CD4-positive, alpha-beta T cell (primary cell): Measurements from ENCODE around the gene PSME3IP1. TPM values are rescaled to one million over a fixed set of nuclear protein-coding genes. Genes with fewer than 3 reads are reported as not detected.

Experiments used
- ATAC-seq: fragments of 200-7000 bp; cut with Tn5 transposase; one replicate; pipeline ENCODE4 v1.10.0; 2022; ENCODE audit warnings: mild to moderate bottlenecking; ENCODE audit not compliant: poor library complexity
- CTCF ChIA-PET: fragments of 350-600 bp; sonication (Branson Sonifier 250); formaldehyde crosslinking; loops from one replicate; lab custom pipeline; 2021; ENCODE audit warnings: antibody characterized with exemption, inconsistent platforms; lab: Charles Lee
- POLR2A ChIA-PET: fragments of 350-600 bp; sonication (Branson Sonifier 250); formaldehyde crosslinking; loops from one replicate; lab custom pipeline; 2021; ENCODE audit warnings: antibody characterized with exemption, inconsistent platforms; lab: Charles Lee
- DNase-seq, 14 experiments: peaks; one replicate each; pipeline ENCODE4 v3.0.0-alpha.2; 2013 to 2020; ENCODE audit warnings: mixed read lengths in 2 of 14
- H3K27ac ChIP-seq, 2 donors: one replicate each; pipeline versions ENCODE4 v1.5.1 to v1.7.0; 2013; ENCODE audit warnings: low read length in 2 of 2, low read depth in 1 of 2, mild to moderate bottlenecking in 1 of 2
- H3K27me3 ChIP-seq, 2 experiments: 1 replicate in 1 of 2; 2 replicates in 1 of 2; pipeline versions ENCODE4 v1.6.1 to v1.7.0; 2013; ENCODE audit warnings: low read length in 2 of 2, control low read depth in 1 of 2, mild to moderate bottlenecking in 1 of 2, moderate library complexity in 1 of 2; ENCODE audit not compliant: insufficient read depth in 2 of 2, control insufficient read depth in 1 of 2
- H3K36me3 ChIP-seq: one replicate; pipeline ENCODE4 v1.6.1; 2013; ENCODE audit warnings: low read length, control low read depth; ENCODE audit not compliant: insufficient read depth
- H3K4me1 ChIP-seq: one replicate; pipeline ENCODE4 v1.6.1; 2013; ENCODE audit warnings: low read length, control low read depth; ENCODE audit not compliant: insufficient read depth
- H3K4me3 ChIP-seq: one replicate; pipeline ENCODE4 v1.5.1; 2013; ENCODE audit warnings: mild to moderate bottlenecking, low read length, moderate library complexity
- H3K9me3 ChIP-seq, 2 experiments: 1 replicate in 1 of 2; 2 replicates in 1 of 2; pipeline versions ENCODE4 v1.6.1 to v1.7.0; 2013; ENCODE audit warnings: low read length in 2 of 2, mild to moderate bottlenecking in 2 of 2, control low read depth in 1 of 2, moderate library complexity in 1 of 2; ENCODE audit not compliant: control insufficient read depth in 1 of 2, insufficient read depth in 1 of 2
- H3K27ac Mint-ChIP-seq: one replicate; pipeline ENCODE4 v1.8.0; 2020; ENCODE audit warnings: mixed read lengths
- H3K27me3 Mint-ChIP-seq: one replicate; pipeline ENCODE4 v1.8.0; 2021; ENCODE audit warnings: mixed read lengths
- H3K36me3 Mint-ChIP-seq: one replicate; pipeline ENCODE4 v1.8.0; 2021; ENCODE audit warnings: low read depth, mixed read lengths
- H3K4me1 Mint-ChIP-seq: one replicate; pipeline ENCODE4 v1.8.0; 2021; ENCODE audit warnings: low read depth, mixed read lengths
- H3K4me3 Mint-ChIP-seq: one replicate; pipeline ENCODE4 v1.8.0; 2020; ENCODE audit warnings: mild to moderate bottlenecking, mixed read lengths
- H3K9me3 Mint-ChIP-seq: one replicate; pipeline ENCODE4 v1.8.0; 2020; ENCODE audit warnings: mixed read lengths
- CTCF ChIP-seq: fragments of 200-600 bp; IDR thresholded peaks from one replicate; pipeline ENCODE4 v1.8.0; 2022; ENCODE audit warnings: antibody characterized with exemption, mild to moderate bottlenecking
- intact Hi-C, 2 experiments: fragments of 100-400 bp; cut with DNase I in 1 of 2; cut with micrococcal nuclease in 1 of 2; formaldehyde crosslinking; loops; one replicate each; pipeline versions ENCODE4 v1.15.1 to v1.9.0; 2023 to 2025; cut with DNase I, micrococcal nuclease
- total RNA-seq, 174 experiments: library from RNA in 2 of 174; stranded (reverse) in 2 of 174; gene quantifications; one replicate each; pipeline ENCODE4 v1.2.3 and lab custom pipeline; 2021 to 2026

Gene PSME3IP1
- total RNA-seq, 2 experiments from 2014 or later: 77.1 to 77.9 TPM

DNA sequence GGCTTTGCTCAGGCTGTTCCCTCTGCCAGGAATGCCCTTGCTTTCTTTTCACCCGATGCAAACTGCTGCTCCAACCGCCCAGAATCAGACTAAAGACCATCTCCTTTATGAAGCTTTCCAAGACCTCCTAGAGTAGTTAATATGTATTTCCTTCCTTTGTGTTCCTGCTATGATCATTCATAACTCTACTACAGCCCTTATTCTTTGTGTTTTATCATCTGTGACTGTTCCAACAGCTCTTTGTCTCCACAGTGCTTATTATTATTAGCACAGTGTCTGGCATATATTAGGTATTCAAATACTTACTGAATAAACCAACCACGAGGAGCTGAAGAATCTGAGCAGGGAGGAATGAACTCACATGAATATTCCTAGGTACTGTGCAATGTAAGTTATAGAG lies 7.6 kb downstream of the PSME3IP1 start:
- H3K4me1 Mint-ChIP-seq: peaks cover 16% of the 10 kb centered on the region

GRCh38 chr16:57175896-57176295 lies 9.9 kb downstream of the PSME3IP1 start:
- Histone ChIP-seq H3K36me3 (peaks cover 35% of the 10 kb centered on the region), H3K27me3 (no peaks in the 10 kb centered on the region), H3K27ac (no peak overlapping the region), H3K4me1 (no peaks in the 10 kb centered on the region), H3K9me3 (no peaks in the 10 kb centered on the region), H3K4me3 (no peak overlapping the region)
- ChIA-PET CTCF (no interaction called here), POLR2A (no interaction called here)
- DNase-seq (no peak), ATAC-seq (no peak)
- Mint-ChIP-seq H3K9me3 (no peaks in the 10 kb centered on the region), H3K27me3 (no peaks in the 10 kb centered on the region), H3K4me1 (peaks cover 4% of the 10 kb centered on the region), H3K36me3 (peaks cover 46% of the 10 kb centered on the region), H3K27ac (peak overlapping the region; percentile 8), H3K4me3 (no peak overlapping the region)
- TF ChIP-seq CTCF: no peak
- intact Hi-C loops: no loop called here

More for the DNA sequence above, 7.6 kb downstream of the PSME3IP1 start:
- CTCF ChIA-PET: no interaction called here
- peak overlapping the region; percentile 5 for H3K27ac Mint-ChIP-seq
- ATAC-seq: no peak
- no peak overlapping the region for H3K4me3 ChIP-seq
- H3K9me3 ChIP-seq: no peaks in the 10 kb centered on the region
- H3K36me3 Mint-ChIP-seq: peaks cover 27% of the 10 kb centered on the region
- H3K4me1 ChIP-seq: no peaks in the 10 kb centered on the region
- DNase-seq: no peak
- H3K4me3 Mint-ChIP-seq: no peak overlapping the region
- H3K27me3 Mint-ChIP-seq: no peaks in the 10 kb centered on the region
- H3K9me3 Mint-ChIP-seq: no peaks in the 10 kb centered on the region
- no peaks in the 10 kb centered on the region for H3K27me3 ChIP-seq
- H3K36me3 ChIP-seq: peaks cover 12% of the 10 kb centered on the region
- POLR2A ChIA-PET: no interaction called here
- intact Hi-C loops: no loop called here
- no peak for TF ChIP-seq CTCF
- no peak overlapping the region for H3K27ac ChIP-seq

DNA sequence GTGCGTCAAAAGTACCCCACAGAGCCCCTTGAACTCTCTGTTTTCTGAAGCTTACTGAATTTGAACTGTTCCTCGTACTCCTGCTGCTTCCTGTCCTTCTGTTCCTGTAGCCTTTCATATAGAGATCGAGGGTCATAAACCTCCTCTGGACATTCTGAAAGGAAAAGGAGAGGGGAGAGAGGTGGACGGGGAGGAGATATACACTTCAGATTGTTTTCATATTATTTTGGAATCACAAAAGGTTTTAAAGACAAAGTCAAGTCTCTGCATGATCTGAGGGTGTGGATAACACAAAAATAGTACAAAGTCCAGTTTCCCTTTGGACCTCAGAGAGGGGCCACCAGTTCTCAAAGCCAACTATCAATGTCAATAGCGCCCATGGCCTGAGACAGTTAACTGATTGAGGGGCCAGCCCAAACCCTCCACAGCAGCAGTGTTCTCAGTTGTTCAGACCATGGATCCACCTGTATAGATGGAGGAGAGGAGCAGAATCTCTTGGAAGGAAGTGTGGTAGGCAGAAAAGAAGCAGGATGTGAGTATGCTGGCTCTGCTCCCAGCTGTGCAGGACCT lies 13.0 kb downstream of the PSME3IP1 start:
- Histone ChIP-seq H3K4me1 (peaks cover 2% of the 10 kb centered on the region), H3K4me3 (no peak overlapping the region), H3K36me3 (peaks cover 45% of the 10 kb centered on the region), H3K27me3 (no peaks in the 10 kb centered on the region), H3K27ac (no peak overlapping the region), H3K9me3 (no peaks in the 10 kb centered on the region)
- Mint-ChIP-seq H3K4me1 (peaks cover 9% of the 10 kb centered on the region), H3K27ac (no peak overlapping the region), H3K36me3 (peaks cover 64% of the 10 kb centered on the region), H3K27me3 (no peaks in the 10 kb centered on the region), H3K9me3 (no peaks in the 10 kb centered on the region), H3K4me3 (no peak overlapping the region)
- DNase-seq: no peak
- TF ChIP-seq CTCF: no peak
- ChIA-PET POLR2A (no interaction called here), CTCF (interaction anchor here (1.2 kb wide), 1 partner anchor 89 kb away, joined by 3 read pairs; no protein-coding TSS in a partner anchor)
- intact Hi-C loops: no loop called here
- ATAC-seq: no peak
